Endothelial cell of umbilical vein (primary cell): ENCODE measurements around the gene NPIPA1. TPM values are rescaled to one million over a fixed set of nuclear protein-coding genes. Genes with fewer than 3 reads are reported as not detected.
"Not testable (repeated sequence)": the region's sequence is repeated elsewhere in the genome, so short reads cannot be mapped to it uniquely, and the experiment has no call there.

ENCODE experiments used
- BruUV-seq: library from RNA; stranded (reverse); fragments of 400-500 nt; replicated peaks from 2 replicates; lab custom pipeline; 2021; lab: Mats Ljungman, UMichigan
- CTCF ChIA-PET: fragments of 300-600, 350-600 bp; sonication (Branson Sonifier 250); formaldehyde crosslinking; loops from one replicate; lab custom pipeline; 2021; ENCODE audit warnings: antibody characterized with exemption, inconsistent platforms; lab: Charles Lee
- POLR2A ChIA-PET: fragments of 300-600, 350-600 bp; sonication (Branson Sonifier 250); formaldehyde crosslinking; loops from one replicate; lab custom pipeline; 2021; ENCODE audit warnings: antibody characterized with exemption, inconsistent platforms; lab: Charles Lee
- DNase-seq: peaks from one replicate; pipeline ENCODE4 v3.0.0-alpha.2; 2011; ENCODE audit warnings: low read depth, low spot score
- FAIRE-seq: peaks from 2 replicates; lab custom pipeline; 2011; peaks lifted over from hg19 to GRCh38; lab: Jason Lieb, UNC
- H2AFZ ChIP-seq: 2 replicates; pipeline ENCODE4 v1.6.0; 2012; ENCODE audit warnings: low read depth, low read length, control low read depth, inconsistent platforms
- H3K27ac ChIP-seq: 2 replicates; pipeline ENCODE4 v1.5.1; 2011; ENCODE audit warnings: low read depth, mild to moderate bottlenecking, control low read depth, low read length, moderate library complexity; ENCODE audit not compliant: insufficient read depth
- H3K27me3 ChIP-seq, 2 experiments: 2 replicates each; pipeline versions ENCODE4 v1.6.0 to v1.6.1; 2011; ENCODE audit warnings: low read length in 2 of 2, mixed read lengths in 1 of 2; ENCODE audit not compliant: control insufficient read depth in 2 of 2, insufficient read depth in 2 of 2
- H3K36me3 ChIP-seq, 2 experiments: 2 replicates in 1 of 2; 3 replicates in 1 of 2; pipeline ENCODE4 v1.5.1; 2011; ENCODE audit warnings: low read length in 2 of 2, mild to moderate bottlenecking in 1 of 2, moderate library complexity in 1 of 2; ENCODE audit not compliant: control insufficient read depth in 2 of 2, insufficient read depth in 2 of 2; ENCODE audit errors: extremely low read depth in 1 of 2
- H3K4me1 ChIP-seq: 3 replicates; pipeline ENCODE4 v1.5.1; 2011; ENCODE audit warnings: mild to moderate bottlenecking, low read length; ENCODE audit not compliant: control insufficient read depth, insufficient read depth; ENCODE audit errors: extremely low read depth
- H3K4me2 ChIP-seq: 2 replicates; pipeline ENCODE4 v1.6.1; 2011; ENCODE audit warnings: low read length, control low read depth, mixed read lengths; ENCODE audit not compliant: insufficient read depth
- H3K4me3 ChIP-seq, 3 experiments: fragments of 200-600 bp in 1 of 3; sonication (generic), shearing (Covaris generic) in 1 of 3; replicated peaks in 1 of 3; 2 replicates each; pipeline ENCODE4 v1.5.1; 2011 to 2016; ENCODE audit warnings: control low read depth in 3 of 3, low read length in 3 of 3, mild to moderate bottlenecking in 2 of 3, inconsistent platforms in 1 of 3, low read depth in 1 of 3, moderate library complexity in 1 of 3; ENCODE audit not compliant: insufficient read depth in 1 of 3
- H3K79me2 ChIP-seq: 2 replicates; pipeline ENCODE4 v1.6.0; 2012; ENCODE audit warnings: low read length, inconsistent platforms; ENCODE audit not compliant: control insufficient read depth, insufficient read depth
- H3K9ac ChIP-seq: replicated peaks from 2 replicates; pipeline ENCODE3; 2011; ENCODE audit warnings: low read length, control low read depth; ENCODE audit not compliant: insufficient read depth; ENCODE audit errors: extremely low read depth
- H3K9me1 ChIP-seq: replicated peaks from 3 replicates; pipeline ENCODE4 v1.6.0; 2011; ENCODE audit warnings: mild to moderate bottlenecking, low read length; ENCODE audit not compliant: control insufficient read depth, insufficient read depth; ENCODE audit errors: extremely low read depth
- H3K9me3 ChIP-seq: replicated peaks from 2 replicates; pipeline ENCODE4 v1.5.1; 2012; ENCODE audit warnings: low read length, inconsistent platforms; ENCODE audit not compliant: control insufficient read depth, insufficient read depth
- H4K20me1 ChIP-seq: replicated peaks from 2 replicates; pipeline ENCODE3; 2011; ENCODE audit warnings: mild to moderate bottlenecking, low read length; ENCODE audit not compliant: control insufficient read depth, insufficient read depth; ENCODE audit errors: extremely low read depth
- dilution Hi-C: fragments of 300-500 bp; cut with MboI; formaldehyde crosslinking; loops from one replicate; pipeline ENCODE4 v1.15.0; 2019; ENCODE audit warnings: low sequenced_read_pairs; ENCODE audit not compliant: extremely low pct_ligation_motif_present
- intact Hi-C: fragments of 100-400 bp; cut with micrococcal nuclease; formaldehyde crosslinking; loops from one replicate; pipeline ENCODE4 v1.10.0; 2022
- polyA plus RNA-seq, 4 experiments: library from polyadenylated mRNA; depleted of rRNA in 3 of 4; stranded (reverse) in 3 of 4; unstranded in 1 of 4; fragments of >200 nt; gene quantifications; 2 replicates each; pipeline versions ENCODE4 v1.2.1 to v1.2.3, GENCODE V29; 2011 to 2012; ENCODE audit warnings: missing spikeins in 1 of 4
- total RNA-seq: library from RNA; stranded (reverse); gene quantifications from 2 replicates; pipeline ENCODE4 v1.2.3, GENCODE V29; 2021

Gene NPIPA1
- total and polyA plus RNA-seq, 2 donors (not counting 3 experiments of a cell fraction or from before 2014, with no cell fraction given), result 53.2 to 96.1 TPM

- POLR2A ChIA-PET, result not testable (repeated sequence)
Measured at GRCh38 chr16:14919837-14920600, 17.2 kb upstream of the NPIPA1 start.

GRCh38 chr16:14922285-14922684, 15.0 kb upstream of the NPIPA1 start:
- H3K4me1 ChIP-seq, H3K9me3 ChIP-seq, H3K27me3 ChIP-seq, FAIRE-seq, H3K4me2 ChIP-seq, H3K9ac ChIP-seq, POLR2A ChIA-PET, DNase-seq, H2AFZ ChIP-seq, dilution Hi-C loops, BruUV-seq, H3K79me2 ChIP-seq, H3K9me1 ChIP-seq, intact Hi-C loops, H3K36me3 ChIP-seq, H4K20me1 ChIP-seq, H3K4me3 ChIP-seq, H3K27ac ChIP-seq, CTCF ChIA-PET: not testable (repeated sequence)

More at GRCh38 chr16:14919837-14920600, 17.2 kb upstream of the NPIPA1 start:
- H3K79me2 ChIP-seq, BruUV-seq, H4K20me1 ChIP-seq, H2AFZ ChIP-seq, intact Hi-C loops, H3K27me3 ChIP-seq, CTCF ChIA-PET, H3K9me3 ChIP-seq, FAIRE-seq, H3K9me1 ChIP-seq, H3K27ac ChIP-seq, dilution Hi-C loops, H3K4me2 ChIP-seq, H3K4me1 ChIP-seq, DNase-seq, H3K9ac ChIP-seq, H3K4me3 ChIP-seq, H3K36me3 ChIP-seq: not testable (repeated sequence)

GRCh38 chr16:14922968-14923367, 14.3 kb upstream of the NPIPA1 start:
- H3K4me2 ChIP-seq, H3K9me3 ChIP-seq, CTCF ChIA-PET, H3K4me1 ChIP-seq, intact Hi-C loops, H2AFZ ChIP-seq, FAIRE-seq, H3K27ac ChIP-seq, dilution Hi-C loops, H3K27me3 ChIP-seq, H3K79me2 ChIP-seq, BruUV-seq, POLR2A ChIA-PET, DNase-seq, H4K20me1 ChIP-seq, H3K9ac ChIP-seq, H3K36me3 ChIP-seq, H3K9me1 ChIP-seq, H3K4me3 ChIP-seq: not testable (repeated sequence)

GRCh38 chr16:14923394-14924088, 13.7 kb upstream of the NPIPA1 start:
- CTCF ChIA-PET, H3K4me1 ChIP-seq, FAIRE-seq, BruUV-seq, H3K9me1 ChIP-seq, H3K9me3 ChIP-seq, H4K20me1 ChIP-seq, H3K27me3 ChIP-seq, H2AFZ ChIP-seq, H3K9ac ChIP-seq, dilution Hi-C loops, H3K79me2 ChIP-seq, H3K4me2 ChIP-seq, H3K36me3 ChIP-seq, intact Hi-C loops, H3K4me3 ChIP-seq, DNase-seq, POLR2A ChIA-PET, H3K27ac ChIP-seq: not testable (repeated sequence)
